ENCODE results near the gene PAX6.

DNA sequence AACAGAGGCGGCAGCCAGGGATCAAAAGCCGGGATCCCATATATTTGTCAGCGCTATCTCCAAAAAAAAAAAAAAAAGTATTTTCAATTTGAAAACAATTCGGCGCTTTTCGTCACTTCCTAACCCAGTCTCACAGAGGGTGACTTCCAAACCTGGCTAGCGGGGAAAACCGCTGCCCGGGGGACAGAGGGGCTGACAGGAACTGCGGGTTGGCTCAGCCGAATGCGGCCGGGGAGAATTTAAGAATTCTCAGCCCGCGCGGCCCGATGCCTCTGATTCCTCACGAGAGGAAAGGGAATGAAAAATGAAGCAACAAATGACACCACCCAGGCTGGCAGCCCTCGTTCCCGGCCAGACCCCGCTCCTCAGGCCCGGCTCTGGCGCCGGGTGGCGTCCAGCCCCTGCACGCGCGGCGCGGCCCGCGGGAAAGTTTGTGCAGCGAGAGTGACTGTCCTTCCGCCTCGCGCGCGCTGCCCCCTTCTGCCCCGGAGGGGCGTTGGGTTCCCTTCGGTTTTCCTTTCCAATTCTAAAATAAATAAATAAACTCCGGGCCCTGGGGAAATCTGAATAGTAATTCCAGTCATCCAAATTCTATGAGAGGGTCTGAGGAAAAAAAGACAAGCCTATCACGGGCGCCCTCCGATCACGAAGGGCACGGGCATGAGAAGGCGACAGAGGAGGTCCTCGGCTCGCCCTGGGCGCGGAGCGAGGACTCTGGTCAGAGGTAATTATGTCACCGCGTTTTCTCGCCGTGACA is 4.8 kb upstream of the PAX6 start:
- TF ChIP-seq PREB (CRISPR knock-in tag; IDR thresholded peaks at IDR 0.05; ENCODE audit: borderline replicate concordance) (no peak), ZNF121 (CRISPR knock-in tag; IDR thresholded peaks at IDR 0.05) (no peak), PRDM15 (CRISPR knock-in tag; IDR thresholded peaks at IDR 0.05) (no peak), AFF4 (CRISPR knock-in tag; IDR thresholded peaks at IDR 0.05; ENCODE audit: borderline replicate concordance) (no peak)

Measured in WTC11 (cell line).